IPS-NIHi11 (cell line): ENCODE measurements around the gene ABCD1.

ENCODE experiments used
- DNase-seq: peaks from one replicate; pipeline ENCODE4 v3.0.0; 2012; ENCODE audit warnings: mixed read lengths, low spot score

ABCD1 gene

GRCh38 chrX:153791104-153791852 is 66.6 kb downstream of the ABCD1 start:
- no peak for DNase-seq

- DNase-seq: no peak
These were observed 67.7 kb downstream of the ABCD1 start for GRCh38 chrX:153792368-153792767.

GRCh38 chrX:153793291-153793690 is 68.6 kb downstream of the ABCD1 start:
- no peak for DNase-seq
